ENCODE measurements around the gene IGBP1. TPM values are rescaled to one million over a fixed set of nuclear protein-coding genes. Genes with fewer than 3 reads are reported as not detected.
"Not testable (repeated sequence)": the region's sequence is repeated elsewhere in the genome, so short reads cannot be mapped to it uniquely, and the experiment has no call there.

Gene IGBP1
- total RNA-seq, 1 experiment from 2014 or later = 38.7 TPM

GRCh38 chrX:70166601-70167590, 33.6 kb downstream of the IGBP1 start:
- DNase-seq (ENCODE audit: low read depth) = peak; percentile 42

- DNase-seq (ENCODE audit: low read depth) = peak; percentile 67
Observed at GRCh38 chrX:70168238-70169188, 35.3 kb downstream of the IGBP1 start.

GRCh38 chrX:70169281-70169680, 36.0 kb downstream of the IGBP1 start:
- DNase-seq (ENCODE audit: low read depth) = no peak

GRCh38 chrX:70171624-70172023, 38.4 kb downstream of the IGBP1 start:
- no peak for DNase-seq (ENCODE audit: low read depth)

GRCh38 chrX:70172221-70172620, 39.0 kb downstream of the IGBP1 start:
- peak; percentile 10 for DNase-seq (ENCODE audit: low read depth)

- DNase-seq (ENCODE audit: low read depth) = no peak
Observed at GRCh38 chrX:70172964-70173363, 39.7 kb downstream of the IGBP1 start.

GRCh38 chrX:70174754-70175153, 41.5 kb downstream of the IGBP1 start:
- no peak for DNase-seq (ENCODE audit: low read depth)

GRCh38 chrX:70175338-70175737, 42.1 kb downstream of the IGBP1 start:
- DNase-seq (ENCODE audit: low read depth) = no peak

GRCh38 chrX:70176938-70177533, 43.8 kb downstream of the IGBP1 start, which contains the start of gene DGAT2L6:
Gene DGAT2L6 (plus strand): TSS chrX:70177483. CDS start chrX:70177583, 100 bp downstream.
- DNase-seq (ENCODE audit: low read depth) = peak; percentile 25

GRCh38 chrX:70183091-70183490, 49.8 kb downstream of the IGBP1 start:
- no peak for DNase-seq (ENCODE audit: low read depth)

GRCh38 chrX:70190225-70190624, 57.0 kb downstream of the IGBP1 start:
- DNase-seq (ENCODE audit: low read depth) = no peak

GRCh38 chrX:70196961-70197720, 63.9 kb downstream of the IGBP1 start:
- peak; percentile 51 for DNase-seq (ENCODE audit: low read depth)

GRCh38 chrX:70201732-70202131, 68.5 kb downstream of the IGBP1 start:
- no peak for DNase-seq (ENCODE audit: low read depth)

GRCh38 chrX:70208479-70208878, 75.2 kb downstream of the IGBP1 start:
- no peak for DNase-seq (ENCODE audit: low read depth)

GRCh38 chrX:70209570-70209969, 76.3 kb downstream of the IGBP1 start:
- not testable (repeated sequence) for DNase-seq (ENCODE audit: low read depth)

Other genes with a start within 250 kb of the IGBP1 start
- 0.13 TPM in 1 of 2 replicates, not detected in the other for gene AWAT2, start 83.5 kb upstream of the IGBP1 start, total RNA-seq (2014; rRNA removed)
- gene OTUD6A, start 71.0 kb upstream of the IGBP1 start, total RNA-seq (2014; rRNA removed) = not detected in 2 replicates
- gene DGAT2L6, start 44.0 kb downstream of the IGBP1 start, total RNA-seq (2014; rRNA removed) = not detected in 2 replicates
- not detected in 2 replicates for gene AWAT1, start 101.2 kb downstream of the IGBP1 start, total RNA-seq (2014; rRNA removed)
- not detected in 2 replicates for gene P2RY4, start 126.8 kb downstream of the IGBP1 start, total RNA-seq (2014; rRNA removed)
- not detected in 2 replicates for gene ARR3, start 134.9 kb downstream of the IGBP1 start, total RNA-seq (2014; rRNA removed)
- gene RAB41, start 148.7 kb downstream of the IGBP1 start, total RNA-seq (2014; rRNA removed) = not detected in 2 replicates
- 83.5 and 84.9 TPM in 2 replicates for gene PDZD11, start 156.5 kb downstream of the IGBP1 start, total RNA-seq (2014; rRNA removed)
- 38.9 and 42.1 TPM in 2 replicates for gene KIF4A, start 156.7 kb downstream of the IGBP1 start, total RNA-seq (2014; rRNA removed)